A673 (cell line): Measurements from ENCODE around the gene PRSS56. TPM values are rescaled to one million over a fixed set of nuclear protein-coding genes. Genes with fewer than 3 reads are reported as not detected.

ENCODE experiments used
- BruUV-seq: library from RNA; stranded (reverse); fragments of 400-500 nt; replicated peaks from 2 replicates; lab custom pipeline; 2021; lab: Mats Ljungman, UMichigan
- CTCF ChIA-PET: fragments of 300-600 bp; sonication (Branson Sonifier 250); formaldehyde crosslinking; loops from one replicate; lab custom pipeline; 2022; ENCODE audit warnings: antibody characterized with exemption; lab: Charles Lee
- POLR2A ChIA-PET: fragments of 300-600 bp; sonication (Branson Sonifier 250); formaldehyde crosslinking; loops from one replicate; lab custom pipeline; 2022; ENCODE audit warnings: antibody characterized with exemption; ENCODE audit not compliant: low non-redundant PET; lab: Charles Lee
- DNase-seq: peaks from one replicate; pipeline ENCODE4 v3.0.0-alpha.2; 2015; ENCODE audit warnings: low spot score
- H3K27ac ChIP-seq: fragments of 200-600 bp; sonication (generic); 2 replicates; pipeline ENCODE4 v1.5.1; 2016; ENCODE audit warnings: mixed run types, low read depth, mild to moderate bottlenecking, mixed read lengths, antibody characterized with exemption, low read length; ENCODE audit not compliant: poor library complexity, severe bottlenecking
- H3K27me3 ChIP-seq: fragments of 200-600 bp; sonication (generic); replicated peaks from 2 replicates; pipeline ENCODE4 v1.6.1; 2017; ENCODE audit warnings: mixed run types, low read depth, mild to moderate bottlenecking, mixed read lengths, antibody characterized with exemption, low read length; ENCODE audit not compliant: insufficient read depth, poor library complexity
- H3K36me3 ChIP-seq: fragments of 200-600 bp; sonication (generic); 2 replicates; pipeline ENCODE4 v1.6.1; 2016; ENCODE audit warnings: mixed run types, mild to moderate bottlenecking, mixed read lengths, antibody characterized with exemption, low read length; ENCODE audit not compliant: insufficient read depth, poor library complexity, severe bottlenecking
- H3K4me1 ChIP-seq: fragments of 200-600 bp; sonication (generic); 2 replicates; pipeline ENCODE4 v1.6.1; 2017; ENCODE audit warnings: mixed run types, mild to moderate bottlenecking, mixed read lengths, antibody characterized with exemption, low read length; ENCODE audit not compliant: insufficient read depth, poor library complexity, severe bottlenecking
- H3K4me3 ChIP-seq: fragments of 200-600 bp; sonication (generic); 2 replicates; pipeline ENCODE4 v1.5.1; 2016; ENCODE audit warnings: low read depth, mixed run types, mild to moderate bottlenecking, mixed read lengths, low read length; ENCODE audit not compliant: poor library complexity, severe bottlenecking
- H3K9me3 ChIP-seq: fragments of 200-600 bp; sonication (generic); 2 replicates; pipeline ENCODE4 v1.6.1; 2016; ENCODE audit warnings: mixed run types, low read depth, mild to moderate bottlenecking, mixed read lengths, antibody characterized with exemption, low read length; ENCODE audit not compliant: poor library complexity, severe bottlenecking
- EZH2 ChIP-seq: fragments of 200-600 bp; sonication (generic); IDR thresholded peaks from 2 replicates; pipeline ENCODE4 v1.6.1; 2017; ENCODE audit warnings: borderline replicate concordance, low read depth, mild to moderate bottlenecking, mixed read lengths, antibody characterized with exemption, low read length; ENCODE audit not compliant: poor library complexity, severe bottlenecking
- intact Hi-C: fragments of 100-400 bp; cut with micrococcal nuclease; formaldehyde crosslinking; loops from one replicate; pipeline ENCODE4 v1.10.0; 2022; ENCODE audit not compliant: unreplicated experiment
- total RNA-seq: library from RNA; stranded (reverse); gene quantifications from 2 replicates; pipeline ENCODE4 v1.2.3, GENCODE V29; 2021
- TF ChIP-seq, protein P1 (sequence below): fragments of 300-800, 200-600 bp; sonication (generic); conservative IDR thresholded peaks from 2 replicates; pipeline ENCODE4 v1.5.1; 2017; ENCODE audit warnings: low read depth, mild to moderate bottlenecking, antibody characterized with exemption, low read length, moderate library complexity, mixed read lengths

The PRSS56 gene
- total RNA-seq, 1 experiment from 2014 or later: not detected

DNA sequence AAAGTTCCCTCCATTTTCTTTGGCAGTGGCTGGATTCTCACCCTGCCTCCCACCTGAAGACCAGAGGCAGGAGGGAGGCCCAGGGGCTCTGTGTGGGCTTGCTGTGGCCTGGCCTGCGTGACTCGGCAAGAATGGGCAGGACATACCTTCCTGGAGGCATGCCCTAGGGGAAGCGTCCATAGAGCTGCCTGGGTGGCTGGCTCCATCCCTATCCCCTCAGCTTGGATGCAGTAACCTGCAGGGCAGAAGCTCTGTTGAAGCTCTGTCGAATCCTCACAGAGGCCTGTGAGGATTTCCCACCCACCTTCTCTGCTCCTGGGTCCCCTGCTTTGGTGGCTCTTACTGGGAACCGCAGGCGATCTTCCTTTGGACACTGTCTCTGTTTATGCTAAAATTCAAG, 1.3 kb upstream of the PRSS56 start:
- intact Hi-C loops: no loop called here
- Histone ChIP-seq H3K9me3 (no peaks in the 10 kb centered on the region), H3K36me3 (no peaks in the 10 kb centered on the region), H3K4me3 (no peak overlapping the region), H3K4me1 (peaks cover 7% of the 10 kb centered on the region), H3K27ac (no peak overlapping the region), H3K27me3 (peaks cover 17% of the 10 kb centered on the region)
- BruUV-seq: no TSS peak
- no peak for DNase-seq
- TF ChIP-seq, protein P1, sequence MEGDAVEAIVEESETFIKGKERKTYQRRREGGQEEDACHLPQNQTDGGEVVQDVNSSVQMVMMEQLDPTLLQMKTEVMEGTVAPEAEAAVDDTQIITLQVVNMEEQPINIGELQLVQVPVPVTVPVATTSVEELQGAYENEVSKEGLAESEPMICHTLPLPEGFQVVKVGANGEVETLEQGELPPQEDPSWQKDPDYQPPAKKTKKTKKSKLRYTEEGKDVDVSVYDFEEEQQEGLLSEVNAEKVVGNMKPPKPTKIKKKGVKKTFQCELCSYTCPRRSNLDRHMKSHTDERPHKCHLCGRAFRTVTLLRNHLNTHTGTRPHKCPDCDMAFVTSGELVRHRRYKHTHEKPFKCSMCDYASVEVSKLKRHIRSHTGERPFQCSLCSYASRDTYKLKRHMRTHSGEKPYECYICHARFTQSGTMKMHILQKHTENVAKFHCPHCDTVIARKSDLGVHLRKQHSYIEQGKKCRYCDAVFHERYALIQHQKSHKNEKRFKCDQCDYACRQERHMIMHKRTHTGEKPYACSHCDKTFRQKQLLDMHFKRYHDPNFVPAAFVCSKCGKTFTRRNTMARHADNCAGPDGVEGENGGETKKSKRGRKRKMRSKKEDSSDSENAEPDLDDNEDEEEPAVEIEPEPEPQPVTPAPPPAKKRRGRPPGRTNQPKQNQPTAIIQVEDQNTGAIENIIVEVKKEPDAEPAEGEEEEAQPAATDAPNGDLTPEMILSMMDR: no peak
- TF ChIP-seq EZH2: no peak
- CTCF ChIA-PET: no interaction called here
- POLR2A ChIA-PET: no interaction called here

DNA sequence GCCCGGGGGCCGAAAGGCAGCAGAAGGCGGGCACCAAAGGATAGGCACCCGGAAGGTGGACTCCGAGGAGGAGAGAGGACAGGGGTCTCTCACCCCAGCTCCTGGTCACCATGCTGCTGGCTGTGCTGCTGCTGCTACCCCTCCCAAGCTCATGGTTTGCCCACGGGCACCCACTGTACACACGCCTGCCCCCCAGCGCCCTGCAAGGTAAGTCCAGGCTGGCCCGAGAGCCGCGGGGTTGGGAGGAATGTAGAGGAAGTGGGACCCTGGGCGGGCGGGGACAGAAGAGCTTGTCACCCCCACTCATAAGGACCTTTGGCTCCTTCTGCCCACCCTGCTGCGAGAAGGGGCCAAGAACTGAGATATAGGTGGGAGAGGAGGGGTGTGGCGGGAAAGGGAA, 301 bp downstream of the PRSS56 start:
- Histone ChIP-seq H3K36me3 (no peaks in the 10 kb centered on the region), H3K4me3 (no peak overlapping the region), H3K4me1 (peaks cover 7% of the 10 kb centered on the region), H3K27ac (no peak overlapping the region), H3K27me3 (peaks cover 31% of the 10 kb centered on the region), H3K9me3 (no peaks in the 10 kb centered on the region)
- no peak for DNase-seq
- TF ChIP-seq EZH2: no peak
- TF ChIP-seq, protein P1: no peak
- no TSS peak for BruUV-seq
- intact Hi-C loops: loop anchor here (5.0 kb wide), 1 partner anchor 613 kb away; no protein-coding TSS in a partner anchor
- CTCF ChIA-PET: interaction anchor here (0.6 to 1.4 kb wide), 2 partner anchors 11 to 74 kb away, joined by 3 read pairs; no protein-coding TSS in a partner anchor
- POLR2A ChIA-PET: no interaction called here

DNA sequence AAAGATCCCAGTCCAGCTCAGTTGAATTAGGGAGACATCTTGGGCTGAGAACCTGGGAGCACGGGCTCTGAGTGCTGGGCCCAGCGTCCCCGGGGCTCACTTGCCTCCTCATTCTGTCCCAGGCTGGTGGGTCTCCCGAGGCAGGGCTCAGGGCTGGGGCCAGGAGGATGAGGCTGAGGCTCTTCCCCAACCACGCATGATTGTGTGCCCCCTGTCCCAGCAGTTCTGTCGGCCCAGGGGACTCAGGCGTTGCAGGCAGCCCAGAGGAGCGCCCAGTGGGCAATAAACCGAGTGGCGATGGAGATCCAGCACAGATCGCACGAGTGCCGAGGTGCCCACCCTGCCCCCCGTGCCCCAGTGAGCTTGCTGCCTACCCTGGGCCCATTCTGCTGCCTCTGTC, 910 bp downstream of the PRSS56 start:
- peaks cover 7% of the 10 kb centered on the region for H3K4me1 ChIP-seq
- intact Hi-C loops: loop anchor here (5.0 kb wide), 1 partner anchor 614 kb away; no protein-coding TSS in a partner anchor
- BruUV-seq: no TSS peak
- peaks cover 31% of the 10 kb centered on the region for H3K27me3 ChIP-seq
- TF ChIP-seq EZH2: no peak
- CTCF ChIA-PET: interaction anchor here (1.2 to 1.4 kb wide), 2 partner anchors 75 to 76 kb away, joined by 3 read pairs; no protein-coding TSS in a partner anchor
- no peak for DNase-seq
- POLR2A ChIA-PET: no interaction called here
- no peak overlapping the region for H3K4me3 ChIP-seq
- no peak overlapping the region for H3K27ac ChIP-seq
- H3K9me3 ChIP-seq: no peaks in the 10 kb centered on the region
- H3K36me3 ChIP-seq: no peaks in the 10 kb centered on the region
